Endothelial cell of umbilical vein (primary cell): ENCODE results near the gene DIS3L2. TPM values are rescaled to one million over a fixed set of nuclear protein-coding genes. Genes with fewer than 3 reads are reported as not detected.

Source experiments
- BruUV-seq: library from RNA; stranded (reverse); fragments of 400-500 nt; replicated peaks from 2 replicates; lab custom pipeline; 2021; lab: Mats Ljungman, UMichigan
- CTCF ChIA-PET: fragments of 300-600, 350-600 bp; sonication (Branson Sonifier 250); formaldehyde crosslinking; loops from one replicate; lab custom pipeline; 2021; ENCODE audit warnings: antibody characterized with exemption, inconsistent platforms; lab: Charles Lee
- POLR2A ChIA-PET: fragments of 300-600, 350-600 bp; sonication (Branson Sonifier 250); formaldehyde crosslinking; loops from one replicate; lab custom pipeline; 2021; ENCODE audit warnings: antibody characterized with exemption, inconsistent platforms; lab: Charles Lee
- DNase-seq: peaks from one replicate; pipeline ENCODE4 v3.0.0-alpha.2; 2011; ENCODE audit warnings: low read depth, low spot score
- FAIRE-seq: peaks from 2 replicates; lab custom pipeline; 2011; peaks lifted over from hg19 to GRCh38; lab: Jason Lieb, UNC
- H2AFZ ChIP-seq: 2 replicates; pipeline ENCODE4 v1.6.0; 2012; ENCODE audit warnings: low read depth, low read length, control low read depth, inconsistent platforms
- H3K27ac ChIP-seq: 2 replicates; pipeline ENCODE4 v1.5.1; 2011; ENCODE audit warnings: low read depth, mild to moderate bottlenecking, control low read depth, low read length, moderate library complexity; ENCODE audit not compliant: insufficient read depth
- H3K27me3 ChIP-seq, 2 experiments: 2 replicates each; pipeline versions ENCODE4 v1.6.0 to v1.6.1; 2011; ENCODE audit warnings: low read length in 2 of 2, mixed read lengths in 1 of 2; ENCODE audit not compliant: control insufficient read depth in 2 of 2, insufficient read depth in 2 of 2
- H3K36me3 ChIP-seq, 2 experiments: 2 replicates in 1 of 2; 3 replicates in 1 of 2; pipeline ENCODE4 v1.5.1; 2011; ENCODE audit warnings: low read length in 2 of 2, mild to moderate bottlenecking in 1 of 2, moderate library complexity in 1 of 2; ENCODE audit not compliant: control insufficient read depth in 2 of 2, insufficient read depth in 2 of 2; ENCODE audit errors: extremely low read depth in 1 of 2
- H3K4me1 ChIP-seq: 3 replicates; pipeline ENCODE4 v1.5.1; 2011; ENCODE audit warnings: mild to moderate bottlenecking, low read length; ENCODE audit not compliant: control insufficient read depth, insufficient read depth; ENCODE audit errors: extremely low read depth
- H3K4me2 ChIP-seq: 2 replicates; pipeline ENCODE4 v1.6.1; 2011; ENCODE audit warnings: low read length, control low read depth, mixed read lengths; ENCODE audit not compliant: insufficient read depth
- H3K4me3 ChIP-seq, 3 experiments: fragments of 200-600 bp in 1 of 3; sonication (generic), shearing (Covaris generic) in 1 of 3; replicated peaks in 1 of 3; 2 replicates each; pipeline ENCODE4 v1.5.1; 2011 to 2016; ENCODE audit warnings: control low read depth in 3 of 3, low read length in 3 of 3, mild to moderate bottlenecking in 2 of 3, inconsistent platforms in 1 of 3, low read depth in 1 of 3, moderate library complexity in 1 of 3; ENCODE audit not compliant: insufficient read depth in 1 of 3
- H3K79me2 ChIP-seq: 2 replicates; pipeline ENCODE4 v1.6.0; 2012; ENCODE audit warnings: low read length, inconsistent platforms; ENCODE audit not compliant: control insufficient read depth, insufficient read depth
- H3K9ac ChIP-seq: replicated peaks from 2 replicates; pipeline ENCODE3; 2011; ENCODE audit warnings: low read length, control low read depth; ENCODE audit not compliant: insufficient read depth; ENCODE audit errors: extremely low read depth
- H3K9me1 ChIP-seq: replicated peaks from 3 replicates; pipeline ENCODE4 v1.6.0; 2011; ENCODE audit warnings: mild to moderate bottlenecking, low read length; ENCODE audit not compliant: control insufficient read depth, insufficient read depth; ENCODE audit errors: extremely low read depth
- H3K9me3 ChIP-seq: replicated peaks from 2 replicates; pipeline ENCODE4 v1.5.1; 2012; ENCODE audit warnings: low read length, inconsistent platforms; ENCODE audit not compliant: control insufficient read depth, insufficient read depth
- H4K20me1 ChIP-seq: replicated peaks from 2 replicates; pipeline ENCODE3; 2011; ENCODE audit warnings: mild to moderate bottlenecking, low read length; ENCODE audit not compliant: control insufficient read depth, insufficient read depth; ENCODE audit errors: extremely low read depth
- EZH2 ChIP-seq: IDR thresholded peaks from 2 replicates; pipeline ENCODE4 v1.6.1; 2012; ENCODE audit warnings: borderline replicate concordance, low read depth, mild to moderate bottlenecking, moderate library complexity, low read length, inconsistent platforms; ENCODE audit not compliant: severe bottlenecking
- dilution Hi-C: fragments of 300-500 bp; cut with MboI; formaldehyde crosslinking; loops from one replicate; pipeline ENCODE4 v1.15.0; 2019; ENCODE audit warnings: low sequenced_read_pairs; ENCODE audit not compliant: extremely low pct_ligation_motif_present
- intact Hi-C: fragments of 100-400 bp; cut with micrococcal nuclease; formaldehyde crosslinking; loops from one replicate; pipeline ENCODE4 v1.10.0; 2022
- polyA plus RNA-seq, 4 experiments: library from polyadenylated mRNA; depleted of rRNA in 3 of 4; stranded (reverse) in 3 of 4; unstranded in 1 of 4; fragments of >200 nt; gene quantifications; 2 replicates each; pipeline versions ENCODE4 v1.2.1 to v1.2.3, GENCODE V29; 2011 to 2012; ENCODE audit warnings: missing spikeins in 1 of 4
- total RNA-seq: library from RNA; stranded (reverse); gene quantifications from 2 replicates; pipeline ENCODE4 v1.2.3, GENCODE V29; 2021
- TF ChIP-seq, protein P1 (sequence below), 2 donors: IDR thresholded peaks; 1 replicate in 1 of 2; 2 replicates in 1 of 2; pipeline ENCODE4 v1.5.1; 2011; ENCODE audit warnings: low read length in 2 of 2, mild to moderate bottlenecking in 2 of 2, moderate library complexity in 2 of 2, control low read depth in 1 of 2, inconsistent platforms in 1 of 2, low read depth in 1 of 2; ENCODE audit not compliant: insufficient read depth in 1 of 2; ENCODE audit errors: extremely low read depth in 1 of 2

The DIS3L2 gene
- total and polyA plus RNA-seq, 2 donors (not counting 3 experiments of a cell fraction or from before 2014, with no cell fraction given), result 14.6 to 31.2 TPM

DNA sequence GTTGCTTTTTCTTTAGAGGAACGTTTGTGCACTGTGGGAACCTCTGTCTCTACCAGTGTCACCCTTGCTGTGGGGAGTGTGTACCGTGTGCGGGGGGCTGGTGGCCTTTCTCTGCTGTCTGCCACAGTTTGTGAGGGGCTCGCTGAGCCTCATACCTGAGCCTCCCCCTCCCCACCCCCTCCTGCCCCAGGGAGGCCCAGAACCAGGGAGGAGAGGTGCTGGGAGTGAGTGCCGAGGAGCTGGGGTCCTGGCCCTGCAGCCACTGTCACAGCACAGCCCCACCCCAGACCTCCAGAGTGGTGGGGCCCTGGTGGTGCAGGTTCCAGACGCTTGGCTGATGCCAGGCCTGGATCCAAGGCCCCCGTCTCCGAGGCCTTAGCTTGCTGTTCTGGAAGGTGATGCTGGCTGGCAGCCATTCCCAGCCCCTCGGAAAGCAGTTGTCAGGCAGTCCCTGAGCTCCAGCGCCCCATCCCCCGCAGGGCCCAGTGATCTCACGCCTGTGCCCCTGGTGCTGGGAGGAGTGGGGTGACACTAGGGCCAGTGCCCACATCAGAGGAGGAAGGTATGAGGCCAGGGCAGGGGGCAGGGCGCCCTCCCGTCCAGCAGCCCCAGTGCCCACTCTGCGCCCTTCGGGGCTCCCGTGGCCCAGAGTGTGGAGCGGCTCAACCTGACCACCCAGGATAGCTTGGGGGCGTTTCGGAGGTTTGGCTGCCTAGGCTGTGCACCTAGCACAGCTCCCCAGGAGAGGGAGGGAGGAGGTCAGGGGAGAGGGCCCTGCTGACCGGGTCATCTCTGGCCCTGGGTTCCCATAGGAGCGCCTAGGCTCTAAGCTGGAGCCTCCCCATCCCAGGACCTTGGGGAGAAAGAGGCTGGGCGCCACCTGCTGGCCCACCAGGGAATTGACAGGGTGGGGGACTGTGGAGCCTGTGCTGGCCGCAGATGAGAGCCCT is 364.1 kb downstream of the DIS3L2 start:
- no peaks in the 10 kb centered on the region for H4K20me1 ChIP-seq
- H3K4me2 ChIP-seq, result no peak overlapping the region
- no peak for TF ChIP-seq EZH2
- TF ChIP-seq, protein P1, sequence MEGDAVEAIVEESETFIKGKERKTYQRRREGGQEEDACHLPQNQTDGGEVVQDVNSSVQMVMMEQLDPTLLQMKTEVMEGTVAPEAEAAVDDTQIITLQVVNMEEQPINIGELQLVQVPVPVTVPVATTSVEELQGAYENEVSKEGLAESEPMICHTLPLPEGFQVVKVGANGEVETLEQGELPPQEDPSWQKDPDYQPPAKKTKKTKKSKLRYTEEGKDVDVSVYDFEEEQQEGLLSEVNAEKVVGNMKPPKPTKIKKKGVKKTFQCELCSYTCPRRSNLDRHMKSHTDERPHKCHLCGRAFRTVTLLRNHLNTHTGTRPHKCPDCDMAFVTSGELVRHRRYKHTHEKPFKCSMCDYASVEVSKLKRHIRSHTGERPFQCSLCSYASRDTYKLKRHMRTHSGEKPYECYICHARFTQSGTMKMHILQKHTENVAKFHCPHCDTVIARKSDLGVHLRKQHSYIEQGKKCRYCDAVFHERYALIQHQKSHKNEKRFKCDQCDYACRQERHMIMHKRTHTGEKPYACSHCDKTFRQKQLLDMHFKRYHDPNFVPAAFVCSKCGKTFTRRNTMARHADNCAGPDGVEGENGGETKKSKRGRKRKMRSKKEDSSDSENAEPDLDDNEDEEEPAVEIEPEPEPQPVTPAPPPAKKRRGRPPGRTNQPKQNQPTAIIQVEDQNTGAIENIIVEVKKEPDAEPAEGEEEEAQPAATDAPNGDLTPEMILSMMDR (IDR thresholded peaks at IDR 0.05; ENCODE audit: extremely low read depth in 1 of 2, insufficient read depth in 1 of 2, low read depth in 1 of 2, low read length in 2 of 2), result peak; percentile 22 to 49
- H3K4me1 ChIP-seq, result no peaks in the 10 kb centered on the region
- no peak overlapping the region for H2AFZ ChIP-seq
- H3K9me3 ChIP-seq, result no peaks in the 10 kb centered on the region
- intact Hi-C loops, result no loop called here
- DNase-seq, result peak; percentile 17
- no peak overlapping the region for H3K27ac ChIP-seq
- no peaks in the 10 kb centered on the region for H3K27me3 ChIP-seq
- no peak overlapping the region for H3K4me3 ChIP-seq
- no peaks in the 10 kb centered on the region for H3K79me2 ChIP-seq
- H3K9ac ChIP-seq, result no peak overlapping the region
- no peaks in the 10 kb centered on the region for H3K36me3 ChIP-seq
- BruUV-seq, result no TSS peak
- FAIRE-seq, result peak; percentile 96
- no peaks in the 10 kb centered on the region for H3K9me1 ChIP-seq
- CTCF ChIA-PET, result interaction anchor here (0.6 to 6.3 kb wide), 14 partner anchors 9 to 425 kb away, joined by 3 to 112 read pairs (median 10); partner anchors contain the start of gene NPPC
- dilution Hi-C loops, result no loop called here
- POLR2A ChIA-PET, result interaction anchor here (1.4 kb wide), 1 partner anchor 10 kb away, joined by 3 read pairs; no protein-coding TSS in a partner anchor
